HCT116 (cell line): ENCODE data around the gene C11orf52. TPM values are rescaled to one million over a fixed set of nuclear protein-coding genes. Genes with fewer than 3 reads are reported as not detected.
A peak's percentile ranks its signal among the peaks of the same experiment; 100 is the strongest.

Source experiments
- ATAC-seq: fragments of 200-7000 bp; cut with Tn5 transposase; 2 replicates; pipeline ENCODE4 v1.9.1; 2020; ENCODE audit warnings: mild to moderate bottlenecking, moderate library complexity
- BruUV-seq: library from RNA; stranded (reverse); fragments of 400-500 nt; replicated peaks from 2 replicates; lab custom pipeline; 2021; lab: Mats Ljungman, UMichigan
- CTCF ChIA-PET: fragments of 300-600 bp; sonication (Branson Sonifier 250); formaldehyde crosslinking; loops from one replicate; lab custom pipeline; 2021; ENCODE audit warnings: antibody characterized with exemption; lab: Charles Lee
- POLR2A ChIA-PET: fragments of 300-600, 350-600 bp; sonication (Branson Sonifier 250); formaldehyde crosslinking; loops from one replicate; lab custom pipeline; 2021; ENCODE audit warnings: antibody characterized with exemption; lab: Charles Lee
- RAD21 ChIA-PET, 2 experiments: fragments of 300-600 bp; sonication (Branson Sonifier 250); formaldehyde crosslinking; loops; one replicate each; lab custom pipeline; 2023; ENCODE audit warnings: low total read pairs in 2 of 2; ENCODE audit not compliant: uncharacterized antibody in 2 of 2, unreplicated experiment in 2 of 2, low non-redundant PET in 1 of 2; lab: Charles Lee
- DNase-seq: peaks from one replicate; pipeline ENCODE4 v3.0.0-alpha.2; 2010; ENCODE audit warnings: low read depth, low spot score
- H2AFZ ChIP-seq: fragments of 200-600 bp; shearing (Covaris generic), sonication (generic); 2 replicates; pipeline ENCODE4 v1.6.1; 2017; ENCODE audit warnings: low read depth, mixed run types, mixed read lengths, antibody characterized with exemption, low read length; ENCODE audit not compliant: poor library complexity, severe bottlenecking
- H3K27ac ChIP-seq: 2 replicates; pipeline ENCODE4 v1.5.1; 2012; ENCODE audit warnings: low read depth, low read length
- H3K27me3 ChIP-seq: fragments of 200-600 bp; sonication (generic); 2 replicates; pipeline ENCODE4 v1.6.1; 2016; ENCODE audit warnings: mixed run types, low read length, mixed read lengths; ENCODE audit not compliant: insufficient read depth
- H3K36me3 ChIP-seq, 2 experiments: fragments of 200-500 bp in 1 of 2; fragments of 200-600 bp in 1 of 2; sonication (Bioruptor generic) in 1 of 2; sonication (generic) in 1 of 2; 2 replicates each; pipeline versions ENCODE4 v1.5.1 to v1.6.1; 2014 to 2016; ENCODE audit warnings: low read length in 2 of 2, inconsistent platforms in 1 of 2, mixed read lengths in 1 of 2, mixed run types in 1 of 2; ENCODE audit not compliant: insufficient read depth in 2 of 2, control insufficient read depth in 1 of 2
- H3K4me1 ChIP-seq, 2 experiments: fragments of 200-600 bp in 1 of 2; sonication (generic) in 1 of 2; 2 replicates each; pipeline versions ENCODE4 v1.5.1 to v1.6.1; 2012 to 2017; ENCODE audit warnings: low read length in 2 of 2, inconsistent platforms in 1 of 2, mild to moderate bottlenecking in 1 of 2, mixed read lengths in 1 of 2, mixed run types in 1 of 2, moderate library complexity in 1 of 2; ENCODE audit not compliant: insufficient read depth in 2 of 2, control insufficient read depth in 1 of 2
- H3K4me2 ChIP-seq: fragments of 200-600 bp; sonication (generic); 2 replicates; pipeline ENCODE4 v1.6.1; 2017; ENCODE audit warnings: mixed run types, low read length, mixed read lengths
- H3K4me3 ChIP-seq, 2 experiments: fragments of 200-600 bp in 1 of 2; sonication (generic) in 1 of 2; replicated peaks in 1 of 2; 2 replicates each; pipeline ENCODE4 v1.5.1; 2011 to 2016; ENCODE audit warnings: low read length in 2 of 2, control low read depth in 1 of 2, low read depth in 1 of 2, mild to moderate bottlenecking in 1 of 2, mixed read lengths in 1 of 2, mixed run types in 1 of 2
- H3K79me2 ChIP-seq: fragments of 200-600 bp; sonication (generic); 2 replicates; pipeline ENCODE4 v1.6.1; 2017; ENCODE audit warnings: mild to moderate bottlenecking, mixed run types, low read length, moderate library complexity, mixed read lengths; ENCODE audit not compliant: insufficient read depth
- H3K9ac ChIP-seq: fragments of 200-600 bp; sonication (generic); 2 replicates; pipeline ENCODE4 v1.6.1; 2016; ENCODE audit warnings: low read length, mixed read lengths
- H3K9me2 ChIP-seq: fragments of 200-600 bp; sonication (generic), shearing (Covaris generic); 2 replicates; pipeline ENCODE4 v1.6.1; 2017; ENCODE audit warnings: mixed run types, mild to moderate bottlenecking, moderate library complexity; ENCODE audit not compliant: insufficient read depth
- H3K9me3 ChIP-seq, 2 experiments: fragments of 200-500 bp in 1 of 2; fragments of 200-600 bp in 1 of 2; sonication (Bioruptor generic) in 1 of 2; sonication (generic) in 1 of 2; 2 replicates each; pipeline ENCODE4 v1.6.1; 2014 to 2017; ENCODE audit warnings: low read length in 2 of 2, mixed read lengths in 2 of 2, inconsistent platforms in 1 of 2, low read depth in 1 of 2, mild to moderate bottlenecking in 1 of 2, mixed run types in 1 of 2, moderate library complexity in 1 of 2; ENCODE audit not compliant: control insufficient read depth in 1 of 2, insufficient read depth in 1 of 2
- H4K20me1 ChIP-seq: fragments of 200-600 bp; sonication (generic), shearing (Covaris generic); 2 replicates; pipeline ENCODE4 v1.6.1; 2017; ENCODE audit warnings: mixed run types, mild to moderate bottlenecking, moderate library complexity; ENCODE audit not compliant: insufficient read depth
- CBX3 ChIP-seq: IDR thresholded peaks from 2 replicates; pipeline ENCODE4 v1.6.1; 2012; ENCODE audit warnings: low read depth
- CEBPB ChIP-seq: IDR thresholded peaks from 2 replicates; pipeline ENCODE4 v1.6.1; 2012; ENCODE audit warnings: low read depth
- ELF1 ChIP-seq: IDR thresholded peaks from 2 replicates; pipeline ENCODE4 v1.6.1; 2012; ENCODE audit warnings: low read depth, borderline replicate concordance
- EZH2 ChIP-seq: fragments of 200-600 bp; sonication (generic); IDR thresholded peaks from 2 replicates; pipeline ENCODE4 v1.6.1; 2017; ENCODE audit warnings: antibody characterized with exemption, mixed run types
- EZH2phosphoT487 ChIP-seq: fragments of 200-600 bp; IDR thresholded peaks from 2 replicates; pipeline ENCODE4 v1.6.1; 2018; ENCODE audit warnings: antibody characterized with exemption, borderline replicate concordance
- FOSL1 ChIP-seq: IDR thresholded peaks from 2 replicates; pipeline ENCODE4 v1.6.1; 2012; ENCODE audit warnings: low read depth
- JUND ChIP-seq: IDR thresholded peaks from 2 replicates; pipeline ENCODE4 v1.6.1; 2012
- SIN3A ChIP-seq: IDR thresholded peaks from 2 replicates; pipeline ENCODE4 v1.6.1; 2012; ENCODE audit warnings: low read depth
- SP1 ChIP-seq: IDR thresholded peaks from 2 replicates; pipeline ENCODE4 v1.6.1; 2012; ENCODE audit warnings: low read depth
- YY1 ChIP-seq: IDR thresholded peaks from 2 replicates; pipeline ENCODE4 v1.6.1; 2011; ENCODE audit warnings: low read length, low read depth, moderate library complexity, mild to moderate bottlenecking; ENCODE audit not compliant: insufficient replicate concordance; ENCODE audit errors: extremely low read depth
- ZFX ChIP-seq: fragments of 450-650 bp; IDR thresholded peaks from 2 replicates; pipeline ENCODE4 v1.6.1; 2017
- intact Hi-C: fragments of 100-400 bp; cut with micrococcal nuclease; formaldehyde crosslinking; loops from 2 replicates; pipeline ENCODE4 v1.10.0; 2022
- total RNA-seq: library from RNA; stranded (reverse); gene quantifications from one replicate; pipeline ENCODE4 v1.2.1, GENCODE V29; 2021; ENCODE audit not compliant: unreplicated experiment
- TF ChIP-seq, protein P1 (sequence below): IDR thresholded peaks from 2 replicates; pipeline ENCODE4 v1.6.1; 2012

The C11orf52 gene
- total RNA-seq, 1 experiment from 2014 or later = 4.6 TPM

- Histone ChIP-seq H3K4me1 (peaks cover 0 to 18% of the 10 kb centered on the region in 2 experiments; a peak in 3 of 4 replicates), H4K20me1 (no peaks in the 10 kb centered on the region), H3K9me2 (no peaks in the 10 kb centered on the region), H3K4me3 (peak overlapping the region; percentile 89 to 90), H3K27me3 (no peaks in the 10 kb centered on the region), H3K4me2 (peak overlapping the region; percentile 90), H3K27ac (peak overlapping the region; percentile 76), H2AFZ (peak overlapping the region; percentile 97), H3K9ac (peak overlapping the region; percentile 66), H3K79me2 (0 out of 2 replicates have a peak, but pooled peaks cover 9% of the 10 kb centered on the region), H3K36me3 (peaks cover 2 to 15% of the 10 kb centered on the region in 2 experiments; a peak in 1 of 4 replicates), H3K9me3 (no peaks in the 10 kb centered on the region)
- ChIA-PET CTCF (interaction anchor here (1.1 to 1.7 kb wide), 4 partner anchors 10 to 100 kb away, joined by 3 to 5 read pairs (median 3); no protein-coding TSS in a partner anchor), POLR2A (interaction anchor here (0.8 to 1.4 kb wide), 2 partner anchors 9 to 310 kb away, joined by 3 read pairs; no protein-coding TSS in a partner anchor), RAD21 (interaction anchor here in 1 of 2 experiments (1.0 kb wide), 1 partner anchor 64 kb away, joined by 3 read pairs; no protein-coding TSS in a partner anchor)
- no peak for ATAC-seq
- BruUV-seq = no TSS peak
- TF ChIP-seq, protein P1, sequence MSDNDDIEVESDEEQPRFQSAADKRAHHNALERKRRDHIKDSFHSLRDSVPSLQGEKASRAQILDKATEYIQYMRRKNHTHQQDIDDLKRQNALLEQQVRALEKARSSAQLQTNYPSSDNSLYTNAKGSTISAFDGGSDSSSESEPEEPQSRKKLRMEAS = 0 out of 2 replicates have a peak, but pooled peaks have one; percentile 17
- TF ChIP-seq YY1 (no peak), EZH2 (no peak), CEBPB (no peak), ELF1 (no peak), FOSL1 (no peak), SIN3A (no peak; the same call in 1 of the 2 replicates), ZFX (no peak), CBX3 (no peak)
- DNase-seq = no peak
- intact Hi-C loops = no loop called here
Measured at GRCh38 chr11:111871693-111872161, 47.0 kb upstream of the C11orf52 start.

DNA sequence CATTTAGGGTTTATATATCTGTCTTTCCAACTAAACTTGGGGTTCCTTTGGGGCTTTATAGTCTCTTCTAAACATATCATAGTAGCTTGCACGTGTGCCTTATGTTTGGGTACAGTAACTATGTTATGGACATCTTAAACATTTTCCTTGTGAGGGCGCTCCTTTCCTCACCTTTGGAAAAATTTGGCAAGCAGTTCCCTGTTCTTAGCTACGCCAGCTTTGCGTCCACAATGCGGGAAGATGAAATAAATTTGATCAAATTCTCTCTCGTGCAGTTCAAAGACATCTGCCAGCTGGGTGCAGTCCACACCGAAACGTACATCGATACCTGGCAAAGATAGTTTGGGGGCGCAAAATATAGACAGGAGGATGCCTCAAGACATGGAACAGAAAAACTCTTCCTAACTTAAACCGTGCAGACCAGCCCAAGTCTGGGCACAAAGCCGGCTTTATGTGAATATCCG, 40.3 kb upstream of the C11orf52 start:
- Histone ChIP-seq H2AFZ (peak overlapping the region; percentile 88), H3K27ac (peak overlapping the region; percentile 65), H3K9me2 (no peaks in the 10 kb centered on the region), H4K20me1 (no peaks in the 10 kb centered on the region), H3K9me3 (no peaks in the 10 kb centered on the region), H3K4me1 (peaks cover 3 to 15% of the 10 kb centered on the region in 2 experiments; a peak in 3 of 4 replicates), H3K79me2 (0 out of 2 replicates have a peak, but pooled peaks cover 4% of the 10 kb centered on the region), H3K36me3 (peaks cover 0 to 9% of the 10 kb centered on the region in 2 experiments; a peak in 1 of 4 replicates), H3K4me2 (peak overlapping the region; percentile 90), H3K27me3 (no peaks in the 10 kb centered on the region), H3K4me3 (peak overlapping the region; percentile 83 to 91), H3K9ac (peak overlapping the region; percentile 86)
- CTCF ChIA-PET = interaction anchor here (1.2 kb wide), 1 partner anchor 104 kb away, joined by 4 read pairs; no protein-coding TSS in a partner anchor
- POLR2A ChIA-PET = no interaction called here
- ATAC-seq = peak; percentile 21
- intact Hi-C loops = loop anchor here (2.0 to 5.0 kb wide), 2 partner anchors 208 to 284 kb away; partner anchors contain the start of genes IL18, SDHD and TIMM8B
- TSS peak; percentile 80 for BruUV-seq
- TF ChIP-seq EZH2phosphoT487 = no peak
- TF ChIP-seq JUND = peak; percentile 12; the same call in 1 of the 2 replicates
- no peak for TF ChIP-seq SP1
- TF ChIP-seq FOSL1 = no peak
- TF ChIP-seq, protein P1 = 0 out of 2 replicates have a peak, but pooled peaks have one; percentile 82
- RAD21 ChIA-PET = no interaction called here
- peak; percentile 3 for DNase-seq
